ENCODE measurements around the gene CLIP1.
"Not testable (repeated sequence)": the region's sequence is repeated elsewhere in the genome, so short reads cannot be mapped to it uniquely, and the experiment has no call there.

The CLIP1 gene

DNA sequence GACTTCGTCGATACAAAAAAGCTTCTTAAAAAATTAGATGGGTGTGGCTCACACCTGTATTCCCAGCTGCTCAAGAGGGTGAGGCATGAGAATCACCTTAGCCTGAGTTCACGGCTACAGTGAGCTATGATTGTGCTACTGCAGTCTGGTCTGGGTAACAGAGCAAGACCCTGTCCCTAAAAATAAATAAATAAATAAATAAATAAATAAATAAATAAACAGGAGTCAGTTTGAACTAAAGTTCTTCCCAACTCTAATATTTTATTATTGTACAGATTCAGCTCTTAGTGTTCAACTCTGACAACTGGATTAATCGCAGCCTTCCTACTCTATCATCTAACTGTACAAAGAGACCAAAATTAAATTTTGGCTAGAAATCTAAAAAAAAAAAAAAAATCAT, 12.7 kb upstream of the CLIP1 start:
- no peak for DNase-seq (ENCODE audit: low read depth)

DNA sequence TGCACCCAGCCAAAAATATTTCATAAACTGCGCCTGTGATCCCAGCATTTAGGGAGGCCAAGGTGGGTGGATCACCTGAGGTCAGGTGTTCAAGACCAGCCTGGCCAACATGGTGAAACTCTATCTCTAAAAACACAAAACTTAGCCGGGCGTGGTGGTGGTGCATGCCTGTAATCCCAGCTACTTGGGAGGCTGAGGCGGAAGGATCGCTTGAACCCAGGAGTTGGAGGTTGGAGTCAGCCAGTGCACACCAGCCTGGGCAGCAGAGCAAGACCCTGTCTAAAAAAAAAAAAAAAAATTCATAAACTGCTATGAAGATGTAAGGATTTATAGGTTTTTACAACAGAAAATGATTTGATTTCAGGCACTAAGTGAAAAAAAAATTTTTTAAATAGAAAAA, 6.6 kb upstream of the CLIP1 start:
- DNase-seq (ENCODE audit: low read depth) = not testable (repeated sequence)

DNA sequence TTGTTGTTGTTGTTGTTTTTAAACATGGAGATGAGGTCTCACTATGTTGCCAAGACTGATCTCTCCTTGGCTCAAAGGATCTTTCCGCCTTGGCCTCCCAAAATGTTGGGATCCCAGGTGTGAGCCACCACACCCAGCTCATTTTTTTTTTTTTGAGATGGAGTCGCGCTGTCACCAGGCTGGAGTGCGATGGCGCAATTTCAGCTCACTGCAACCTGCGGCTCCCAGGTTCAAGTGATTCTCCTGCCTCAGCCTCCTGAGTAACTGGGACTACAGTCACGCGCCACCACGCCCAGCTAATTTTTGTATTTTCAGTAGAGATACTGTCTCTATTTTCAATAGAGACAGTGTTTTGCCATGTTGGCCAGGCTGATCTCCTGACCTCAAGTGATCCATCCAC, 4.9 kb upstream of the CLIP1 start:
- no peak for DNase-seq (ENCODE audit: low read depth)

DNA sequence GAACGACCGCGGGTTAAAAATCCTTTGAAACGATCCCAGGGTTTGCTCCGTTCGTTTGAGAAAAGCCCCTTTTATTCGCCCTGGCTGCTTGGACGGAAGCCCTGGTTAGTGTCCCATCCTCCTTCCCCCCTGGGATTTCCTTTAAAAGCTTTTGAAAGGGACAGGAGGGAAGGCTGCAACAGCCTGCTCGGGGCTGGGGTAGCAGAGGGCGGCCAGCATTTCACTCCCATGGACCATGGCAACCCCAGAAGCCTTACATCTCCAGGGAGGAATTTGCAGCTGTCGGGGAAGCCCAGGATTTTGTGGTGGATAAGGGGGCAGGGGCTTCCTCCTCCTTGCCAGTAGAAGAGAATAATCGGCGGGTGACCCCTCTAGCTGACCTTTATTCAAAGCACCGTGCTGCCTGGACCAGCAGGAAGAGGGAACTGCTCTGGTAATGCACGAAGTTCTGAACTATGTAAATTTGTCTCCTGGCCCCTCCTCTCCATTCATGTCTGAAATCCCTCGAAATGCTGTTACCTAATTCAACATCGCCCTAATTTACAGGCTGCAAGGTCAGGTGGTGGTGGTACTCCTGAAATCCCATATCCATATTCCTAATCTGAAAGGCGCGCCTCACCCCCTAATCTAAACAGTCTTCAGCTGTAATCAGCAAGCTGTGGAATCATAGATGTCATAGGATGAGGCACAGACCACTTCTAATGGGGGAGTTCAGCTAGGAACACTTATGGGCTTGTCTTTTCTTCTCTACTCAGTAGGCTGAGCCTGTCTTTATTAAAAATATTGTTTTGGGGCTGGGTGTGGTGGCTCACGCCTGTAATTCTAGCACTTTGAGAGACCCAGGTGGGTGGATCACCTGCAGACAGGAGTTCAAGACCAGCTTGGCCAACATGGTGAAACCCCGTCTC, 1.0 kb upstream of the CLIP1 start:
- no peak for DNase-seq (ENCODE audit: low read depth)

DNA sequence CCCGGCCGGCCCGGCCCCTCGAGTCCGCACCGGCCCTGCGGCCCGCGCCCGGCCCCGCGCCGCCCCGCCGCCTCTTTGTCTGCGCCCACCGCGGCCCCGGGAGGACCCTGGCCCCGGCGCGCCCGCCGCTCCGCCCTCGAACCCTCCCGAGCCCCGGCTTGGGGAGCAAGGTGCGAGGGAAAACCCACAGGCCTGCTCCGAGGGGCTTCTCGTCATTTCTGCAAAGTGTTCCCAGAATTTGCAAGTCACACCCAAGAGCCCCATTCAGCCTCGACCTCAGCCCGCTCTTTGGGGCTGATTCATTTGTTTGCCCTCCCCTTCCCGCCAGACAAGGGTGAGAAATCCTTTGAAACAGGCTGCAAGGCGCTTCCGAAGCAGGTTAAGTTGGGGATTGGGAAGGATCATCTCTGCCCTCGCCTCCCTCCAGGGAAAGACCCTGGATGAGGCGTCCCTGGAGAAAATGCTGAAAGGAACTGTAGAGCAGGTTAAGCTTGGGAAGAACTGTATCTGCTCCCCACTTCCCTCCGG, 325 bp upstream of the CLIP1 start:
- DNase-seq (ENCODE audit: low read depth) = no peak

DNA sequence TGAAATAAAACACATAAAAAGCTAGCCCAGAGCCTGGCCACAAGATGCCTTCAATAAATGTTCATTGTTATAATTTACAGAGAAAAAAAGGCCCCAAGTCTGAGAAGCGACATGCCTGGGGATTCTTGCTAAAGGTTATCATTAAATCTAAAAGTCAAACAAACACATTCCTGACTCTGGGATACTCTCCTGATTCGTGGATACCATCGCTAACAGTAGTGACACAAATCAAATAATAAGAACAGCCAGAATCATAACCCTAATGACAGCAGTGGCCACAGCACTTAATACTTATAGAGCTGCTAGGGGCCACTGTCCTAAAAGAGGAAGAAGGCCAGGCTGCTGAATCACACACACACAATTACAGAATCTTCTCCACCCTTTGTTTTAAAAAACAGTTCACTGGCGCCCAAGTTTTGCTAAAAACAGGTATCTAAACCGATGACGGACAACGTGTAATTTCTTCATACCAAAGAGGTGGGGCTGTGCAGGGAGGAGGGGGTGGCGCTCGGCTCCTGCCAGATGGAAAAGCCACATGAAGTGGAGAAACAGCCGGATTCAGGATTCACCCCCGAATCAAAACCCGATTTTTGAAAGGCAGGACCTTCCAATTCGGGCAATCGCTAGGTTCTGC, 1.2 kb downstream of the CLIP1 start:
- no peak for DNase-seq (ENCODE audit: low read depth)

DNA sequence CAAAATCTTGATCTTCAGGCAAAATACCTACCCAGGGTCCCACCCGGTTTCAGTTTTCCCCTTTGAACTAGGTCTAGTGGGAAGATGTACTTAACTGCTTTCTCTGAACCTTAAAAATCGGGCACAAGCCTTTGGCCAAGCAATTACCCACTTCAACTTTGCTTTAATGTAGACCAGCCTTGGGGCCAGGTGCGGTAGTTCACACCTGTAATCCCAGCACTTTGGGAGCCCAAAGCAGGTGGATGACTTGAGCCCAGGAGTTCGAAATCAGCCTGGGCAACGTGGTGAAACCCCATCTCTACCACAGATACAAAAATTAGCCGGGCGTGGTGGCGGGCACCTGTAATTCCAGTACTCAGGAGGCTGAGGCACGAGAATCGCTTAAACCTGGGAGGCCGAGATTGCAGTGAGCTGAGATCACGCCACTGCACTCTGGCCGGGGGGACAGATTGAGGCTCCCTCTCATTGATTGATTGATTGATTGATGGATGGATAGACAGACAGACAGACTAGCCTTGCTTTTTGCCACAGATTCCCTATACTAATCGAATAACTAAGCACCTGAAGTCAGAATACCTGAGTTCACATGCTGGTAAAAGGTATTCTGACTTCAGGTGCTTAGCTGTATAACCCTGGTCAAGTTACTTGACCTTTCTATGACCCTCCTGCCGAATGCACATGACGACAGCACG, 1.9 kb downstream of the CLIP1 start:
- no peak for DNase-seq (ENCODE audit: low read depth)

DNA sequence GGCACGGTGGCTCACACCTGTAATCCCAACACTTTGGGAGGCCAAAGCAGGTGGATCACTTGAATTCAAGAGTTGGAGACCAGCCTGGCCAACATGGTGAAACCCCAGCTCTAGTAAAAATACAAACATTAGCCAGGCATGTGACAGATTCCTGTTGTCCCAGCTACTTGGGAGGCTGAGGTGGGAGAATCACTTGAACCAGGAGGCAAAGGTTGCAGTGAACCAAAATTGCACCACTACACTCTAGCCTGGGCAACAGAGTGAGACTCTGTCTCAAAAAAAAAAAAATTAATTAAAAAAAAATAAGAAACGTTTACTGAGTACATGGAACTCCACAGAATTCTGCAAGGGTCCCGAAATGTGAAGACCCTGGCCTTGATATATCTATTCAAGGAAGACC, 3.4 kb downstream of the CLIP1 start:
- not testable (repeated sequence) for DNase-seq (ENCODE audit: low read depth)

DNA sequence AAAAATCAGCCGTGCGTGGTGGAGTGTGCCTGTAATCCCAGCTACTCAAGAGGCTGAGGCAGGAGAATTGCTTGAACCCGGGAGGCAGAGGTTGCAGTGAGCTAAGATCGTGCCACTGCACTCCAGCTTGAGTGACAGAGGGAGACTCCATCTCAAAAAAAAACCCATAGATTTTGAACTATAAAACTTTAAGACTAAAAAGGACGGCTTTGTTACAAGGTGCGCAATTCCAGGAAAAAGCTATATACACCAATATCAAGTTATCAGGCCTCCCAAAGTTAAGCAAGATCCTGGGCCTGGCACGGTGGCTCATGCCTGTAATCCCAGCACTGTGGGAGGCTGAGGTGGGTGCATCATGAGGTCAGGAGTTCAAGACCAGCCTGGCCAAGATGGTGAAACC, 6.8 kb downstream of the CLIP1 start:
- DNase-seq (ENCODE audit: low read depth) = not testable (repeated sequence)

DNA sequence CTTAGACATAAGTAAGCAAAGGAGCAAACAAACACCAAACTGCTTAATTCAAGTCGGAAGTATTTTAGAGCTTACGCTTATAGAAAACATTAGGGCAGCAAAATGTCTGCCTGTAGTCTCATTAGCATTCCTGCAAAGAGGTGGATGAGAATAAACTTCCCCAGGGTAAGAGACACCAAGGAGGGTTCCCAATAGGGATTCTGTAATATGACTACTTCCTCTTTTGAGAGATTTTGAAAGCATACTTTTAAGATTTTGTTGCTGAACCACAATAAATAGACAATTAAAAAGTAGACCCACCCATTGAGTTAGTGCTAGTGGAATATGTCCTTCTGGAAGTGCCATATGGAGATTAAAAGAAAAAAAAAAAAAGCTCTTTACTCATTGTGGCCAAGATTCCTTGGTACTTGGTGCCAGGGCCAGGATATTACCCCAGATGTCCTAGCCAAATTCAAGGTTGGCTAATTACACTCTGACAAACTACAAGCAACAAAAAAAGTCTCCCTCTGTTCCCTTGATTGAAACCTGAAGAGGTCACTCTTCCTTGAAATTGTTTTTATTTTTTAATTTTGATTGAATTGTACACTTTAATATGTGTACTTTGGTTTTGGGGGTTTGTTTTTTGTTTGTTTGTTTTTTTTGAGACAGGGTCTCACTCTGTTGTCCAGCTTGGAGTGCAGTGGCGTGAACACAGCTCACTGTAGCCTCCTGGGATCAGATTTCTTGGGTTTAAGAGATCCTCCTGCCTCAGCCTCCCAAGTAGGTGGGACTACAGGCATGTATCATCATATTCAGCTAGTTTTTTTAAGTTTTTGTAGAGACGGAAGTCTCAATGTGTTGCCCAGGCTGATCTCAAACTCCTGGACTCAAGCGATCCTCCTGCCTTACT, 8.7 kb downstream of the CLIP1 start:
- no peak for DNase-seq (ENCODE audit: low read depth)

DNA sequence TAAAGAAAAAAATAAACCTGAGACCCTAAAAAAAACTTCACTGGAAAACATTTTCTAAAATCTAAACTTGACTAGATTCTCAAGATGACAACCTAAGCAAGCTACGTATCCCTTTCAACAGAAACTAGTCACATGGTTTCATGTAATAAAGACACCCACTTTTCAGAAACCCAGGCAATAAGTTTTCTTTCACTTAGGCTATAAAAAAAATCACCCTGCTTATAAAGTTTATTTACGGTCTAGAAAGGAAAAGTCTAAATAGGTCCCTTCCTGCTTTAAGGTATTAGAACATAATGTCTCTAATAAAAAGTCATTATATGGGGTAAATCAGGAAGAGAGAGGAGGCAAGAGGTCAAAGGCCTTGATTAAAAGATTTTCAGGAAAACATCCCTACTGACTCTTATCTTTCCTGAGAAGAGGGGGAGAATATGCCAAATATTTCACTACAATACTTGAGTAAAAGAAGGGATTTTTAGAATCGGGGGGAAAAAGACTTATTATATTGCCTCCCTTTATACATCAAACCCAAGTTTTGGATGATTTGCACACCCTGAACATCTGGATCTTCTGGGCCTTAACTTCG, 9.5 kb downstream of the CLIP1 start:
- DNase-seq (ENCODE audit: low read depth) = no peak

DNA sequence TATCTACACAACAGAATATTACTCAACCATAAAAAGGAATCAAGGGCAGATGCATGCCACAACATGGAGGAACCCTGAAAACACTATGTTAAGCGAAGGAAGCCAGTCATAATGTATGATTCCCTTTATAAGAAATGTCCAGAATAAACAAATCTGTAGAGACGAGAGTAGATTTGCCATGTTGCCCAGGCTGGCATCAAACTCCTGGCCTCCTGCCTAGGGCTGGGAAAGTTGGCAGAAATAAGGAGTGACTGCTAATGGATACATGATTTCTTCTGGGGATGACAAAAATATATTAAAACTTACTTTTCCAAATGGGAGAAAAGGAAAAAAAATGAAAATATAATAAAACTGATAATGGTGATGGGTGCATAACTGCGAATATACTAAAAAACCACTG, 10.9 kb downstream of the CLIP1 start:
- no peak for DNase-seq (ENCODE audit: low read depth)

DNA sequence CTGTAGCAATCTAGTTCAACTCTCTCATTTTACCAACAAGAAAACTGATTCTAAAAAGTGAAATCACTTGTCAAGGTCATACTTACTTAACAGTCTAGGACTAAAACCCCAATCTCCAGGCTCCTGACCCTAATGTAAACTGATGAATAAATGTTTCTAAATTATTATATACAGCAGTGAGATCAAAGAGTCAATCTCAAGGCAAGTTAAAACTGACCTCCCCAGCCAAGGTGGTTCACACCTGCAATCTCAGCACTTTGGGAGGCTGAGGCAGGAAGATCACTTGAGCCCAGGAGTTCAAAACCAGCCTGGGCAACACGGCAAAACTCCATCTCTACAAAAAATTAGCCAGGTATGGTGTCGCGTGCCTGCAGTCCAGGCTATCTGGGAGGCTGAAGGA, 15.3 kb downstream of the CLIP1 start:
- DNase-seq (ENCODE audit: low read depth) = no peak

DNA sequence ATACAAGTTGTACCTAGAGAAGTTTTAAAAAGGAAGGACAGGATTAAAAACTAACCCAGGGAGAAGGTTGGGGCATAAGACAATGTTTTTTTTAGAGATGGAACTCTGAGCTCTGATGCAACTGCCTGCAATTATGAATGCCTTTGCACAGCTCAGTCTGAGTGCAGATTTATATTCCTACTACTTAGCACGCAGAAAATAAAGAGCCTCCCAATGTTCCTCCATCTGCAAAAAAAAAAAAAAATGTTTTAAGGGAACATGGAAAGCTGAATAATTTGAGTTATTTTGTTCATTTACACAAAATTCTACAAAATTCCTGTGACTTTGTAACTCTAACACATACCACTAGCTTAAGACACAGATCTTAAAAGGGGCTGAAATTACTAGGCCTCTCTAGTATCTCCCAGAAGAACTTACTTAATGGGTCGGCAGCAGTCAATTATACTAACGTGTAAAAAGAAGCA, 15.7 kb downstream of the CLIP1 start:
- no peak for DNase-seq (ENCODE audit: low read depth)

DNA sequence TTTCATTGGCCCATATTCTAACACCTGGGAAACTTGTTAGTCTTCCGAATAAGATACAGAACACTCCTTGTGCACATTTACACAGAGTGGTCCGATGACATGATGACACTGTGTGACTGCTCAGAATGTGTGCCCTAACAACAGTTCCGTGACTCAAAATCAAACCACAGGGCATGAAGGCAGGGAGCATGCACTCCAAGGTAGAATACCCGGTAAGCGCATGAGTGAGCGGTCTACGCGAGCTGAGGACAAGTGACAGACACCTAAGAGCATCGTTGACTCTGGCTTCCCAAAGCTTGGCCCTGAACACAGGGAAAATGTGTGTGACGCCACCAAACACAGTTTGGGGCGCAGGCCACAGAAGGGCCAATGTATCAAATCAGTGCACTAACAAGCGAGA, 18.6 kb downstream of the CLIP1 start:
- DNase-seq (ENCODE audit: low read depth) = no peak

DNA sequence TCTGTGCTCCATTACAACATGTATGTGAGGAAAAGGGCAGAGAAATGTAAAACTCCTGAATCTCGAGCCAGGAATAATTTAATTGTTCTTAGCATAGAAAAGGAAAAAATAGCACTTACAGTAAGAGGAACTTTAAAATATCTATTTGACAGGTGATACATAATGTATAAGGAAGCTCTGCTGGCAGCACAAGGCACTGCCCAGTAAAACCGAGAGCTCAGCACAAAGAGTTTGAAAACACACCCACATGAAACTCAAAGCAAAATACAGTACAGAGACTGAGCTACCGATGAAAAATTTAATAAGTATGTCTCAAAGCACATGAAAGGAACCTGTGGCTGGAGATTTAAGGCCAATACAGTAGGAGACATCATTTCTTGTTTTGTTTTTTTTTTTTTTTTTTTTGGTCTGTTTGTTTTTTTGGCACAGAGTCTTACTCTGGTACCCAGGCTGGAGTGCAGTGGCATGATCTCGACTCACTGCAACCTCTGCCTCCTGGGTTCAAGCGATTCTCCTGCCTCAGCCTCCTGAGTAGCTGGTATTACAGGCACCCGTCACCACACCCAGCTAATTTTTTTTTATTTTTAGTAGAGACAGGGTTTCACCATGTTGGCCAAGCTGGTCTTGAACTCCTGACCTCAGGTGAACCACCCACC, 19.2 kb downstream of the CLIP1 start:
- no peak for DNase-seq (ENCODE audit: low read depth)

DNA sequence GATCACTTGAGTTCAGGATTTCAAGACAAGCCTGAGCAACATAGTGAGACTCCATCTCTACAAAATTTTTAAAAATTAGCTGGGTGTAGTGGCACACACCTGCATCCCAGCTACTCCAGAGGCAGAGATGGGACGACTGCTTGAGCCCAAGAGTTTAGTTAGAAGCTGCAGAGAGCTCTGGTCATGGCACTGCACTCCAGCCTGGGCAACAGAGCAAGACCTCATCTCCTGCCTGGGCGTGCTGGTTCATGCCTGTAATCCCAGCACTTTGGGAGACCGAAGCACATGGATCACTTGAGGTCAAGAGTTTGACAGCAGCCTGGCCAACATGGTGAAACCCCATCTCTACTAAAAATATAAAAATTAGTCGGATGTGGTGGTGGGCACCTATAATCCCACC, 20.2 kb downstream of the CLIP1 start:
- DNase-seq (ENCODE audit: low read depth) = no peak

DNA sequence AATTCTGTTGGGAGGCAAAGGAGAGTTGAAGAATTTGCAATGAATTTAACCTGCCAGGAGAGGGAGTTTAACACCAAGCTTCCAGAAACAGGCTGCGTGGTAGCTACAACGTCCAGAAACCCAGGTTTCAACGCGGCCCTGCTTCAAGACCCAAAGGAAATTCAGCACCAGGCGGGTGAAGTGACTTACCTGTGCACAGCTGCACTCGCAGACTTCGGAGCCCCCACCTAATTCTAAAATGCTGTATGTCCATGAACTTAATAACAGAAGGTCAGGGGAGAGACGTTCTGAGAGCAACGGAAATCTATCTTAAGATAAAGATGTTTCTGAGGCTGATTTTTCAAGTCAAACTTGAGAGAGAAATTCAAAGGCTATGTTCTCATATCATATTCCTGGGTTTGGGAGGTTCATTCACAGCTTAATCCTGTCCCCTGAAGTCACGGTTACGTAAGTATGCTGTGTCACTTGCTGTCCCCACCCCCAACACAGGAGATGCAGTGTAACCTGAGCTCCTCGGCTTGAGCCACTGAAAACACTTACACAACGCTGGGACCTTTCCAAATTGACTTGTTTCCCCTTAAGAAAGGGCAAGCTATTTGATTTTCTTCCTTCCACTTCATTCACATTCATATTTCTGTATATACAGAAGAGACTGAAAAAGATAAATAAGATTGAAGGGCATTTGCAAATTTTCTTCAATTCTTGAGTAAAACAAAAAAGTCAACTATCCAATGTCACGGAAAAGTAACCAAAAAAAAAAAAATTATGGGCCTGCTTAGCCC, 22.7 kb downstream of the CLIP1 start:
- DNase-seq (ENCODE audit: low read depth) = no peak

DNA sequence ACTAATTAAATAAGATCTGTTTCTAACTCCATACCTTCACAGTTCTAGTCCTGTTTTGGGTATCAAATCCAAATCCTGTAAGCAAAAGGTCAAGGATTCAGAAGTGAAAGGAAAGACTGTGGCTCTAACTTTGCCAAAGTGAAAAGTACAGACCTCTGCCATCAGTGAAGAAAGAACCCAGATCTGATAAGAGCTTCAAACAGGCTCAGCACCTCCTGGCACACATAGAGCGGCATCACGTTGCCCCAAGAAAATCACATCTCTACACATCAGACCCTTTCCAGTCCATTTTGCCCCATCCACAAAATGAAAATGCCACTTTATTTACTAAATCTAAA, 23.2 kb downstream of the CLIP1 start:
- no peak for DNase-seq (ENCODE audit: low read depth)

DNA sequence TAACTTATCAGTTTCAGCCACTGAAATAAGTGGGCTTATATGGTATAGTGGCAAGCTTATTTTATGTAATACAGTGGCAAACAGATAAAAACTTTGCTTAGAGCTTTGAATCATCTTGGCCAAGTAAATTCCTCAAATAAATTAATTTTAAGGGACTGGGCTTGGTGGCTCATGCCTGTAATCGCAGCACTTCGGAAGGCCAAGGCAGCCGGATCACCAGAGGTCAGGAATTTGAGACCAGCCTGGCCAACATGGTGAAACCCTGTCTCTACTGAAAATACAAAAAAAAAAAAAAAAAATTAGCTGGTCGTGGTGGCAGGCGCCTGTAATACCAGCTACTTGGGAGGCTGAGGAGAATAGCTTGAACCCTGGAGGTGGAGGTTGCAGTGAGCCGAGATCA, 24.5 kb downstream of the CLIP1 start:
- not testable (repeated sequence) for DNase-seq (ENCODE audit: low read depth)

All from activated T-helper 1 cell treated with Interleukin-2 at 50 U/mL for 16 hours (primary cell).